Astrocyte of the spinal cord (primary cell): ENCODE results near the gene CRY2.

Experiments
- DNase-seq: peaks from one replicate; pipeline ENCODE4 v3.0.0; 2011; ENCODE audit warnings: low read depth, low spot score
- H3K4me3 ChIP-seq: 2 replicates; pipeline ENCODE4 v1.5.1; 2011; ENCODE audit warnings: low read depth, mild to moderate bottlenecking, low read length, moderate library complexity
- CTCF ChIP-seq: IDR thresholded peaks from 2 replicates; pipeline ENCODE4 v1.5.1; 2012; ENCODE audit warnings: low read depth, mild to moderate bottlenecking, low read length, inconsistent platforms
- in situ Hi-C: cut with HindIII; loops from 2 replicates; pipeline ENCODE4 v1.10.0; 2017; ENCODE audit warnings: low sequenced_read_pairs

Gene CRY2

GRCh38 chr11:45803971-45804760, 43.1 kb upstream of the CRY2 start:
- DNase-seq: peak; percentile 57
- in situ Hi-C loops: no loop called here
- H3K4me3 ChIP-seq: peak overlapping the region; percentile 52
- no peak for TF ChIP-seq CTCF

GRCh38 chr11:45804761-45805304, 42.4 kb upstream of the CRY2 start, which contains the start of gene SLC35C1:
SLC35C1 (plus strand) TSS chr11:45805149; CDS start chr11:45805802, 653 bp downstream.
- peak; percentile 8 for TF ChIP-seq CTCF
- DNase-seq: peak; percentile 95
- peak within 1 kb of the TSS; percentile 52 for H3K4me3 ChIP-seq
- in situ Hi-C loops: no loop called here

GRCh38 chr11:45805305-45806071, 41.8 kb upstream of the CRY2 start:
- TF ChIP-seq CTCF: no peak
- peak; percentile 71 for DNase-seq
- H3K4me3 ChIP-seq: peak overlapping the region; percentile 52
- in situ Hi-C loops: no loop called here

GRCh38 chr11:45806072-45806933, 41.0 kb upstream of the CRY2 start:
- no peak for TF ChIP-seq CTCF
- no peak for DNase-seq
- in situ Hi-C loops: no loop called here
- peak overlapping the region; percentile 52 for H3K4me3 ChIP-seq

GRCh38 chr11:45806937-45807791, 40.1 kb upstream of the CRY2 start:
- no peak for TF ChIP-seq CTCF
- no peak for DNase-seq
- H3K4me3 ChIP-seq: peak overlapping the region; percentile 52
- in situ Hi-C loops: no loop called here
